SJCRH30 (cell line): Measurements from ENCODE around the gene NPNT. TPM values are rescaled to one million over a fixed set of nuclear protein-coding genes. Genes with fewer than 3 reads are reported as not detected.
A peak's percentile ranks its signal among the peaks of the same experiment; 100 is the strongest.
"Not testable (repeated sequence)": the region's sequence is repeated elsewhere in the genome, so short reads cannot be mapped to it uniquely, and the experiment has no call there.

Experiments used
- DNase-seq, 2 experiments: peaks; one replicate each; pipeline ENCODE4 v3.0.0-alpha.2; 2015 to 2020
- H3K27ac ChIP-seq: fragments of 250-450 bp; sonication (Bioruptor Pico); 2 replicates; pipeline ENCODE4 v1.5.1; 2020; ENCODE audit warnings: mild to moderate bottlenecking, moderate library complexity
- H3K27me3 ChIP-seq: fragments of 250-450 bp; sonication (Bioruptor Pico); 2 replicates; pipeline ENCODE4 v1.5.1; 2020; ENCODE audit warnings: mild to moderate bottlenecking, moderate library complexity
- H3K36me3 ChIP-seq: fragments of 250-450 bp; sonication (Bioruptor Pico); 2 replicates; pipeline ENCODE4 v1.5.1; 2020; ENCODE audit warnings: mild to moderate bottlenecking, moderate library complexity
- H3K4me1 ChIP-seq: fragments of 250-450 bp; sonication (Bioruptor Pico); 2 replicates; pipeline ENCODE4 v1.5.1; 2020; ENCODE audit warnings: mild to moderate bottlenecking, moderate library complexity
- H3K4me3 ChIP-seq: fragments of 250-450 bp; sonication (Bioruptor Pico); 2 replicates; pipeline ENCODE4 v1.5.1; 2020; ENCODE audit warnings: mild to moderate bottlenecking, moderate library complexity
- H3K9me3 ChIP-seq: fragments of 250-450 bp; sonication (Bioruptor Pico); replicated peaks from 2 replicates; pipeline ENCODE4 v1.5.1; 2020; ENCODE audit warnings: mild to moderate bottlenecking, moderate library complexity
- total RNA-seq: library from RNA; depleted of rRNA; stranded (reverse); fragments of >200 nt; shearing (Covaris generic); gene quantifications from 2 replicates; pipeline ENCODE4 v1.2.3, GENCODE V29; 2014; rRNA removed

Gene NPNT
- 64.4 and 71.8 TPM in 2 replicates for total RNA-seq

- DNase-seq = peak; percentile 66 to 77
- Histone ChIP-seq H3K4me3 (peak within 1 kb of the TSS; percentile 75), H3K27me3 (no peaks in the 10 kb centered on the region)
Observed at GRCh38 chr4:105894660-105895582, at the start of gene NPNT. Gene NPNT, plus strand, starts transcription at chr4:105895471. Its CDS starts 182 bp downstream, at chr4:105895653.

GRCh38 chr4:105845559-105845958, 49.7 kb upstream of the NPNT start:
- no peaks in the 10 kb centered on the region for H3K27me3 ChIP-seq
- no peaks in the 10 kb centered on the region for H3K9me3 ChIP-seq
- H3K4me1 ChIP-seq = peaks cover 19% of the 10 kb centered on the region
- no peak overlapping the region for H3K4me3 ChIP-seq
- DNase-seq = no peak
- no peak overlapping the region for H3K27ac ChIP-seq
- 0 out of 2 replicates have a peak, but pooled peaks cover 2% of the 10 kb centered on the region for H3K36me3 ChIP-seq

More at GRCh38 chr4:105894660-105895582, at the start of gene NPNT:
- peaks cover 9% of the 10 kb centered on the region; the same call in 1 of the 2 replicates for H3K4me1 ChIP-seq
- H3K9me3 ChIP-seq = no peaks in the 10 kb centered on the region
- peak within 1 kb of the TSS; percentile 81 for H3K27ac ChIP-seq
- no peaks in the 10 kb centered on the region for H3K36me3 ChIP-seq

GRCh38 chr4:105848359-105848758, 46.9 kb upstream of the NPNT start:
- H3K27me3 ChIP-seq, DNase-seq, H3K36me3 ChIP-seq, H3K9me3 ChIP-seq, H3K27ac ChIP-seq, H3K4me1 ChIP-seq, H3K4me3 ChIP-seq: not testable (repeated sequence)

GRCh38 chr4:105851196-105851595, 44.1 kb upstream of the NPNT start:
- DNase-seq = no peak
- no peak overlapping the region for H3K27ac ChIP-seq
- no peaks in the 10 kb centered on the region for H3K9me3 ChIP-seq
- H3K36me3 ChIP-seq = 0 out of 2 replicates have a peak, but pooled peaks cover 2% of the 10 kb centered on the region
- H3K27me3 ChIP-seq = no peaks in the 10 kb centered on the region
- H3K4me3 ChIP-seq = no peak overlapping the region
- no peaks in the 10 kb centered on the region for H3K4me1 ChIP-seq

- not testable (repeated sequence) for H3K4me3 ChIP-seq, DNase-seq, H3K4me1 ChIP-seq, H3K36me3 ChIP-seq, H3K27ac ChIP-seq, H3K27me3 ChIP-seq, H3K9me3 ChIP-seq
Observed at GRCh38 chr4:105852230-105852629, 43.0 kb upstream of the NPNT start.

- H3K27ac ChIP-seq = no peak overlapping the region
- no peaks in the 10 kb centered on the region for H3K36me3 ChIP-seq
Observed at GRCh38 chr4:105858466-105859040, 36.7 kb upstream of the NPNT start.

GRCh38 chr4:105859233-105859632, 36.0 kb upstream of the NPNT start:
- Histone ChIP-seq H3K9me3 (peaks cover 7% of the 10 kb centered on the region; the same call in 1 of the 2 replicates), H3K27ac (no peak overlapping the region), H3K4me3 (no peak overlapping the region), H3K36me3 (no peaks in the 10 kb centered on the region), H3K4me1 (no peaks in the 10 kb centered on the region), H3K27me3 (no peaks in the 10 kb centered on the region)
- no peak for DNase-seq

More at GRCh38 chr4:105858466-105859040, 36.7 kb upstream of the NPNT start:
- no peak overlapping the region for H3K4me3 ChIP-seq
- DNase-seq = no peak
- peaks cover 7% of the 10 kb centered on the region; the same call in 1 of the 2 replicates for H3K9me3 ChIP-seq
- no peaks in the 10 kb centered on the region for H3K4me1 ChIP-seq
- H3K27me3 ChIP-seq = no peaks in the 10 kb centered on the region

- no peaks in the 10 kb centered on the region for H3K27me3 ChIP-seq
- no peak overlapping the region for H3K4me3 ChIP-seq
- peaks cover 6% of the 10 kb centered on the region for H3K4me1 ChIP-seq
- H3K36me3 ChIP-seq = no peaks in the 10 kb centered on the region
- H3K9me3 ChIP-seq = no peaks in the 10 kb centered on the region
- no peak overlapping the region for H3K27ac ChIP-seq
- DNase-seq = no peak
Observed at GRCh38 chr4:105870963-105871362, 24.3 kb upstream of the NPNT start.

GRCh38 chr4:105871997-105872396, 23.3 kb upstream of the NPNT start:
- H3K4me3 ChIP-seq = no peak overlapping the region
- H3K27me3 ChIP-seq = no peaks in the 10 kb centered on the region
- no peak for DNase-seq
- H3K9me3 ChIP-seq = no peaks in the 10 kb centered on the region
- H3K36me3 ChIP-seq = no peaks in the 10 kb centered on the region
- H3K4me1 ChIP-seq = no peaks in the 10 kb centered on the region; the same call in 1 of the 2 replicates
- no peak overlapping the region for H3K27ac ChIP-seq

- Histone ChIP-seq H3K4me3 (no peak overlapping the region), H3K4me1 (no peaks in the 10 kb centered on the region; the same call in 1 of the 2 replicates), H3K36me3 (no peaks in the 10 kb centered on the region), H3K9me3 (no peaks in the 10 kb centered on the region), H3K27me3 (no peaks in the 10 kb centered on the region), H3K27ac (no peak overlapping the region)
- DNase-seq = no peak
Observed at GRCh38 chr4:105875233-105875632, 20.0 kb upstream of the NPNT start.

- Histone ChIP-seq H3K27ac (no peak overlapping the region), H3K36me3 (no peaks in the 10 kb centered on the region), H3K4me1 (no peaks in the 10 kb centered on the region), H3K27me3 (no peaks in the 10 kb centered on the region), H3K4me3 (no peak overlapping the region), H3K9me3 (no peaks in the 10 kb centered on the region)
- no peak for DNase-seq
Observed at GRCh38 chr4:105878668-105879067, 16.6 kb upstream of the NPNT start.

- no peak for DNase-seq
- H3K4me3 ChIP-seq = no peak overlapping the region
Observed at GRCh38 chr4:105887508-105887907, 7.8 kb upstream of the NPNT start.

GRCh38 chr4:105895583-105896460, 551 bp downstream of the NPNT start:
- Histone ChIP-seq H3K27me3 (no peaks in the 10 kb centered on the region), H3K27ac (peak overlapping the region; percentile 81), H3K9me3 (no peaks in the 10 kb centered on the region), H3K4me3 (peak overlapping the region; percentile 75), H3K4me1 (peaks cover 9% of the 10 kb centered on the region; the same call in 1 of the 2 replicates), H3K36me3 (peaks cover under 1% of the 10 kb centered on the region; the same call in 1 of the 2 replicates)
- DNase-seq = peak; percentile 48 to 60

More at GRCh38 chr4:105887508-105887907, 7.8 kb upstream of the NPNT start:
- H3K36me3 ChIP-seq = no peaks in the 10 kb centered on the region
- no peaks in the 10 kb centered on the region for H3K4me1 ChIP-seq
- no peaks in the 10 kb centered on the region for H3K27me3 ChIP-seq
- H3K9me3 ChIP-seq = no peaks in the 10 kb centered on the region
- no peak overlapping the region for H3K27ac ChIP-seq

GRCh38 chr4:105896461-105896942, 1.2 kb downstream of the NPNT start:
- Histone ChIP-seq H3K4me1 (peaks cover 9% of the 10 kb centered on the region; the same call in 1 of the 2 replicates), H3K27ac (peak overlapping the region; percentile 81), H3K4me3 (peak overlapping the region; percentile 75), H3K36me3 (peaks cover 5% of the 10 kb centered on the region; the same call in 1 of the 2 replicates), H3K27me3 (no peaks in the 10 kb centered on the region), H3K9me3 (no peaks in the 10 kb centered on the region)
- peak; percentile 63 to 75 for DNase-seq
